GM21423 (cell line): ENCODE results near the gene OR2C1.

Experiments
- ATAC-seq: cut with Tn5 transposase; IDR thresholded peaks from one replicate; pipeline ENCODE4 v1.9.1; 2021; ENCODE audit warnings: mild to moderate bottlenecking, moderate library complexity; ENCODE audit not compliant: unreplicated experiment

Gene OR2C1

DNA sequence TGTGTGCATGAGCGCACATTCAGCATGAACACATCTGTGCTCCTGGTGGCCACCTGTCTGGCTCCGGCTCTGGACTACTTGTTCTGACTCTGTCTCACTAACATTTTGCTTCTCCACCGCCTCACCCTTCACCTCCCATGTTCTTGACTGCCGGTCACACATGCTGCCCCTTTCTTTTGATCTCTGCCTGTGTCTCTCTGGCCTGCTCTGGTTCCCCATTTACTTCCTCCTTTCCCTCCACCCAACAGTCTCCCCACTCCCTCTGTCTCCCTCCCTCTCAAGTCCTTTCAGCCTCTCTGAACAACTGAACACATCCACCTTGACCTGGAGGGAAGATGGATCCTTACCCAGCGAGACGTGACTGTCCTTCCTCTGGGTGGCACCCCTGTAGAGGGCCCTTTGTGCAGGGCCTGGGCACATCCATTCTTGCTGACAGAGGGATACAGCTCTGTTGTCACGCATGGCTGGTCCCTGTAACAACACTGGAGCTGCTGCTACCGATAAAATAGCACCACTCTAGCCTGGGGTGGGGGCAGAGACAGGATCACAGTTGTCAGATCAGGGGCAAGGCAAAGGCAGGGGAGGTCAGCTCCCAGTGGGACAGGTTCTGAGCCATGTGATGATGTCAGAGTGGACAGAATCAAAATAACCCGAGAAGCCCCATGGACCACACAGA is 34.1 kb downstream of the OR2C1 start:
- ATAC-seq: no peak

DNA sequence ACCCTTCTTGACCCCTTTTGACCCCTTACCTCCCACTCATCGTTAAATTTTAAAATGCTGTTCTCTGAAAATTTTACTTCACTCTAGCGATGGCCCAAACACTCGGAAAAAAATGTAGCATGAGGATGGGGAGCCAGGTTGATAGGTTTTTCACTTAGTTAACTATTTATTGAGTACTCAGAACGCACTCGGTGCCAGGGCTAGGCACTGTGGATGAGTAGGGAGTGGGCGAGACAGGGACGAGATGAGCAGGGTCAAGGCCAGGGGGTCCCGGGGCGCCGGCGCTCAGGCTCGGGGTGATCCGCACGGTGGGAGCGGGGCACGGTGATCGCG is 44.7 kb downstream of the OR2C1 start:
- no peak for ATAC-seq

DNA sequence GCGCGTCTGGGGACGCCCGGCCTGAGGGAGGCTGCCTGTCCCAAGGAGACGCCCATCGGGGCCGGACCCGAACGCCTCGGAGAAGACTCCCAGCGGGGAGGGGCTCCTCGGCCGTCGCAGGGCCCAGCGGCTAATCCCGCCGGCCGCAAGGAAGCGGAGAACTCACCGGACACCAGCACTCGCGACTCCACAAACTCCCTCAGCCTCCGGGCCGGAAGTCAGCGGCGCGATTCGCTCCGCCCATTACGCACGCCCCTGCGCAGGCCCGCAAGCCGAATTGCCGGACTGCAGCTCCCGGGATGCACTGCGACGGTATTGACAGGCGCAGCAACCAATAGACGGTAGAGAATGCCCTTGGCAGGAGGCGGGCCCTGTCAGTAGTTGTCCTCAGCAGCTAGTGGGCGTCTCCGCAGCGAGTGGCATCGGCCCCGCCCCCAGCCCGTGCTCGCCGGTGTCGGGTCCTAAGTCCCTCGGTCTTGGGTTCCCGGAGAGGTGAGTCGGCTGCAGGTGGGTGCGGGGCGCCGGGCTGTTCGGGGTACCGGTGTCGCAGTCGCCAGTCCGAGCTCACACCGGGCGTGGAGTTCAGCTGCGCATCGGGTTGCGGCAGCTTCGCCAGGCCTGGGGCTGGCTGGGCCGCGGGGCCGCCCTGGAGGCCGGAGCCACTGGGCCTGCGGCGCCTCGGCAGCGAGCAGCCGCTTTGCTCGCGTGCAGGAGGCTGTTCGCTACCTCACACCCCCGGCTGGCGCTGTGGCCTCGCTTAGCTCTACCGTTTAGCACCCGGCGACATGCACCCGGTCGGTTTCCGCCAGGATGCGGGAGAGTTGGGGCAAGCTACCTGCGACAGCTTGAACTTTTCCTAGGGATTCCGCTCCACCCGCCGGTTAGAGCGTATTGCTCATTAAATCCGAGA is 45.3 kb downstream of the OR2C1 start, which contains the start of the genes ZNF174 and ZSCAN32:
Gene ZNF174 (plus strand): TSS at position 437 of the 910 bp plus-strand sequence. CDS start 790 bp downstream, outside the sequence.
Gene ZSCAN32 (minus strand): TSS at position 226 of the 910 bp plus-strand sequence. CDS start 3,447 bp downstream, outside the sequence.
- peak; percentile 97 for ATAC-seq

DNA sequence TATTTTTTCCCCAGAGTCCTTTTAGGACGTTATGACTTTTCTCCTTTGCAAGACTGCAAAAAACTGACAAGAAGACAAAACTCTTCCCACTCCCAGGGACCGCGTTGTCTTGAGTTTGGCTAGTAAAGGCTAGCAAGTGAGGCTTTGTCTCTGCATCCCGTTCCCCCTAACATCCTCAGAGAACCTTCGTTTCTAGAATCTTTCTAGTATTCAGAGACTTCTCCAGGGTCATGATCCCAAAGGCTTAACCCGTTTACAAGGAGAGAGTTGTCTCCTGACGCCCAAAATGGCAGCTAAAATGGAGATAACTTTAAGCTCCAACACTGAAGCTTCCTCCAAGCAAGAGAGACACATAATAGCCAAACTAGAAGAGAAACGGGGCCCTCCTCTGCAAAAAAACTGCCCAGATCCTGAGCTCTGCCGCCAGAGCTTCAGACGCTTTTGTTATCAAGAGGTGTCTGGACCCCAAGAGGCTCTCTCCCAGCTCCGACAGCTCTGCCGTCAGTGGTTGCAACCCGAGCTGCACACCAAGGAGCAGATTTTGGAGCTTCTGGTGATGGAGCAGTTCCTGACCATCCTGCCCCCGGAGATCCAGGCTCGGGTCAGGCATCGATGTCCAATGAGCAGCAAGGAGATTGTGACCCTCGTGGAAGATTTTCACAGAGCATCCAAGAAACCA is 46.2 kb downstream of the OR2C1 start:
- no peak for ATAC-seq
